ENCODE data around the gene MCC.

MCC gene

GRCh38 chr5:113038136-113038535 is 450.1 kb downstream of the MCC start:
- DNase-seq (ENCODE audit: low spot score) = no peak

- no peak for DNase-seq (ENCODE audit: low spot score)
These were observed 451.4 kb downstream of the MCC start for GRCh38 chr5:113036826-113037225.

GRCh38 chr5:113036321-113036720 is 451.9 kb downstream of the MCC start:
- no peak for DNase-seq (ENCODE audit: low spot score)

- DNase-seq (ENCODE audit: low spot score) = no peak
These were observed 453.2 kb downstream of the MCC start for GRCh38 chr5:113035096-113035495.

- no peak for DNase-seq (ENCODE audit: low spot score)
These were observed 454.0 kb downstream of the MCC start for GRCh38 chr5:113034182-113034773.

GRCh38 chr5:113031557-113031956 is 456.7 kb downstream of the MCC start:
- no peak for DNase-seq (ENCODE audit: low spot score)

- DNase-seq (ENCODE audit: low spot score) = no peak
These were observed 457.1 kb downstream of the MCC start for GRCh38 chr5:113031104-113031503.

GRCh38 chr5:113029614-113030013 is 458.6 kb downstream of the MCC start:
- no peak for DNase-seq (ENCODE audit: low spot score)

GRCh38 chr5:113027431-113027830 is 460.8 kb downstream of the MCC start:
- no peak for DNase-seq (ENCODE audit: low spot score)

- DNase-seq (ENCODE audit: low spot score) = no peak
These were observed 461.2 kb downstream of the MCC start for GRCh38 chr5:113027015-113027414.

GRCh38 chr5:113026211-113026610 is 462.0 kb downstream of the MCC start:
- no peak for DNase-seq (ENCODE audit: low spot score)

GRCh38 chr5:113025596-113025995 is 462.7 kb downstream of the MCC start:
- no peak for DNase-seq (ENCODE audit: low spot score)

GRCh38 chr5:113024076-113024697 is 464.1 kb downstream of the MCC start:
- DNase-seq (ENCODE audit: low spot score) = no peak

- no peak for DNase-seq (ENCODE audit: low spot score)
These were observed 465.6 kb downstream of the MCC start for GRCh38 chr5:113022661-113023060.

GRCh38 chr5:113020461-113021273 is 467.6 kb downstream of the MCC start:
- no peak for DNase-seq (ENCODE audit: low spot score)

GRCh38 chr5:113017881-113018635 is 470.2 kb downstream of the MCC start:
- no peak for DNase-seq (ENCODE audit: low spot score)

- no peak for DNase-seq (ENCODE audit: low spot score)
These were observed 482.8 kb downstream of the MCC start for GRCh38 chr5:113005454-113005853.

GRCh38 chr5:113003763-113004162 is 484.5 kb downstream of the MCC start:
- no peak for DNase-seq (ENCODE audit: low spot score)

- no peak for DNase-seq (ENCODE audit: low spot score)
These were observed 485.8 kb downstream of the MCC start for GRCh38 chr5:113002423-113002822.

- no peak for DNase-seq (ENCODE audit: low spot score)
These were observed 487.8 kb downstream of the MCC start for GRCh38 chr5:113000466-113000865.

GRCh38 chr5:112998296-112998695 is 490.0 kb downstream of the MCC start:
- no peak for DNase-seq (ENCODE audit: low spot score)

- DNase-seq (ENCODE audit: low spot score) = no peak
These were observed 491.4 kb downstream of the MCC start for GRCh38 chr5:112996830-112997374.
